Endometrium (tissue), 2 donors: ENCODE results near the gene DNAH7.

Experiments
- FAIRE-seq: peaks from 2 replicates; lab custom pipeline; 2012; peaks lifted over from hg19 to GRCh38; lab: Jason Lieb, UNC
- donor health status: control.
- donor health status: control.

The DNAH7 gene

DNA sequence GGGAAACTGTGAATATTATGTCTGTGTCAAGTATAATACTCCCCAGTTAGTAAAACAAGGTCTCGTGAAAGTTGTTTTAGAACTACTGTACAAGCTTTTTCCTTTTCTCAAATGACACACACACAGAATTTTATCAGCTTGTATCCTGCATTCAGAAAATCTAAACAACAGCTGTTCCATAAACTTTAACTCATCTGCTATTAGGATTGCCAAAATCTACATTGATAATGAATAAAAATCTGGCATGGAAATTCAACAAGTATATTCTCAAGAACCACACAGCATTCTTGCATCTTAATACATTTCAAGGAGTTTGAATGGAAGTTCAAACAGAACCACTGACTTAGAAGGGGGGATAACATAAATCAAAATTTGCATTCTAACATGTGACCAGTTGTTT, 260.4 kb downstream of the DNAH7 start:
- FAIRE-seq = no peak

- no peak for FAIRE-seq
Measured at GRCh38 chr2:195805283-195805976, 263.2 kb downstream of the DNAH7 start.

DNA sequence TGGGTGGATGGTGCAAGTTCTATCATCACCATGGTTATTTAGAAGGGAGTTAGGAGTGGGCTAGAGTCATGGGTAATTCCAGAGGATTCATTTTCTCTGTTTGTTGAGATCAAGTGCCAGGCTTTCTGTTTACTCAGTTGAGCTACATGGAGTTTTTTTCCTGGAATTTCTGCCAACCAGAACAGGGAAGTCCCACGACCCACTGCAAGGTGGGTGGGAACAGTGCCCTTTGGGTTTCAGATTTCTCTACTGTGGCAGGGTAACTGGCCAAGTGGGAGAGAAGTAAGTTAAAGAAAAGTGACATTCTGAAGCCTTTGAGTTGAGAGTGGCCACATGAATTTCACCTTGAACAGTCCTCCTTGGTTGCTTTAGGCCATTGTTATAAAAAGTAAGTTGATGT, 272.8 kb downstream of the DNAH7 start:
- no peak for FAIRE-seq

- FAIRE-seq = no peak
Measured at GRCh38 chr2:195793881-195794280, 274.8 kb downstream of the DNAH7 start.

- FAIRE-seq = no peak
Measured at GRCh38 chr2:195782156-195782555, 286.5 kb downstream of the DNAH7 start.

DNA sequence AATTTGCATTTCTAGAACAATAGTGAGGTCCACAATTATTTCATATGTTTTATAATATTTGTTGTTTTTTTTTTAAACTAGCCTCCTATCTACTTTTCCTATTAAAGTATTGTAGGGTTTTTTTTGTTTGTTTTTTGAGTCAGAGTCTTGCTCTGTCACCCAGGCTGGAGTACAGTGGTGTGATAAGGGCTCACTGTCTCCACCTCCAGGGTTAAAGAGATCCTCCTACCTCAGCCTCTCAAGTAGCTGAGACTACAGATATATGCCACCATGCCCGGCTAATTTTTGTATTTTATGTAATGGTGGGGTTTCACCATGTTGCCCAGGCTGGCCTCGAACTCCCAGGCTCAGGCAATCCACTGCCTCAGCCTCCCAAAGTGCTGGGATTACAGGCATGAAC, 289.1 kb downstream of the DNAH7 start:
- FAIRE-seq = no peak

DNA sequence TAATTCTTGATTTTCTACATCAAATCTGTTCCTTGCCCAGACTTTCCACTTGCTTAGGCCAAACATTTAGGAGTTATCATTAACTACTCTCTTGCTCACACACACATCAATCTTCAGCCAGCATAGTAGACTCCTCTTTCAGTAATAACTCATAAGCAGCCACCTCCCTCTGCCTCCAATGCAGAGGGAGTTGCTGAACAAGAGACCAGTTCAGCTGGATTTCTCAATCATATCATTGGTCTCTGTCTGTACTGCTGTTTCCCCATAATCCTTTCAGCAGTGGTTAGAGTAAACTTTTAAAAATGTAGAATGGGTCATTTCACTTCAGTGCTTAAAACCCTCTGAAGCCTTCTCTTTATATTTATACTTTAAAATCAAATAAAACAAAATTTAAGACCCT, 298.7 kb downstream of the DNAH7 start:
- no peak for FAIRE-seq

- no peak for FAIRE-seq
Measured at GRCh38 chr2:195768431-195768830, 300.2 kb downstream of the DNAH7 start.

- FAIRE-seq = peak; percentile 77
Measured at GRCh38 chr2:195766691-195767090, 301.9 kb downstream of the DNAH7 start.

DNA sequence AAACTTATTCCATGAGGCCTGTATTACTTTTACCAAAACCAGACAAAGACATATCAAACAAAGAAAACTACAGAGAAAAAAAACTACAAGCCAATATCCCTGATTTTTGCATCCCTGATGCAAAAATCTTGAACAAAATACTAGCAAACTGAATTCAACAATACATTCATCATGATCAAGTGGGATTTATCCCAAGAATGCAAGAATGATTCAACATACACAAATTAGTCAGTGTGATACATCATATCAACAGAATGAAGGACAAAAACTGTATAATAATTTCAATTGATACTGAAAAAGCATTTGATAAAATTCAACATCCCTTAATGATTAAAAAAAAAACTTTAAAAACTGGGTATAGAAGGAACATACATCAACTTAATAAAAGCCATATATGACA, 304.8 kb downstream of the DNAH7 start:
- FAIRE-seq = no peak

GRCh38 chr2:195759877-195760276, 308.8 kb downstream of the DNAH7 start:
- no peak for FAIRE-seq

DNA sequence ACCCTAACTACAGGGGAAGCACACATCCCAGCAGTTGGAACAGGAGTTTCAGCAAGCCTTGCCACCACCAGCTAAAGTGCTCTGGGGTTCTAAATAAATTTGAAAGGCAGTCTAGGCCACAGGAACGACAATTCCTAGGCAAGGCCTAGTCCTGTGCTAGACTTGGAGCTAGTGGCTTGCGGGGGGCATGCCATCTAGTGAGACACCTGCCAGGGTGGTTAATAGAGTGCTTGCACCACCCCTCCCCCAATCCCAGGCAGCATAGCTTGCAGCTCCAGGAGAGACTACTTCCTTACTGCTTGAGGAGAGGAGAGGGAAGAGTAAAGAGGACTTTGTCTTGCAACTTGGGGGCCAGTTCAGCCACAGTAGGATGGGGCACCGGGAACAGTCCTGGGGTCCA, 309.8 kb downstream of the DNAH7 start:
- FAIRE-seq = no peak

DNA sequence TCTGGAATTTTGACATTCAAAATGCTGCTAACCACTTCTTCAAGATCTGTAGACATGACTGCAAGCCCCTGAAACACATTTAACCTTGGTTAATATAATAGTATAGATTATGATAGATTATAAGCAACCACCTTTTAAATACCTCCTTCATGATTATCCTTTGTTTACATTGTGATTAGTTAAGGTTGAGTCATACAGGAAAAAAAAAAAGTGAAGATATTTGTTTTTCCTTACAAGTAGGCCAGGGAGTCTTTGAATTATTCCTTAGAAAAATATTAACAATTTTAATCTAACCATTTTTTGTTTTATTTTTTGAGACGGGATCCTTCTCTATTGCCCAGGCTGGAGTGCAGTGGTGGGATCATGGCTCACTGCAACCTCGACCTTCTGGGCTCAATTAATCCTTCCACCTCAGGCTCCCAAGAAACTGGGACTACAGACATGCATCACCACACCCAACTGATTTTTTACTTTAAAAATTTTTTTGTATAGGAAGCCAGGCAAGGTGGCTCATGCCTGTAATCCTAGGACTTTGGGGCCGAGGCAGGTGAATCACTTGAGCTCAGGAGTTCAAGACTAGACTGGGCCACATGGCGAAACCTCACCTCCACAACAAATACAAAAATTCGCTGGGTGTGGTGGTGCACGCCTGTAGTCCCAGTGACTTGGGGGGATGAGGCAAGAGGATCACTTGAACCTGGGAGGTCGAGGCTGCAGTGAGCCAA, 312.3 kb downstream of the DNAH7 start:
- FAIRE-seq = no peak

GRCh38 chr2:195741191-195741590, 327.4 kb downstream of the DNAH7 start:
- FAIRE-seq = no peak

DNA sequence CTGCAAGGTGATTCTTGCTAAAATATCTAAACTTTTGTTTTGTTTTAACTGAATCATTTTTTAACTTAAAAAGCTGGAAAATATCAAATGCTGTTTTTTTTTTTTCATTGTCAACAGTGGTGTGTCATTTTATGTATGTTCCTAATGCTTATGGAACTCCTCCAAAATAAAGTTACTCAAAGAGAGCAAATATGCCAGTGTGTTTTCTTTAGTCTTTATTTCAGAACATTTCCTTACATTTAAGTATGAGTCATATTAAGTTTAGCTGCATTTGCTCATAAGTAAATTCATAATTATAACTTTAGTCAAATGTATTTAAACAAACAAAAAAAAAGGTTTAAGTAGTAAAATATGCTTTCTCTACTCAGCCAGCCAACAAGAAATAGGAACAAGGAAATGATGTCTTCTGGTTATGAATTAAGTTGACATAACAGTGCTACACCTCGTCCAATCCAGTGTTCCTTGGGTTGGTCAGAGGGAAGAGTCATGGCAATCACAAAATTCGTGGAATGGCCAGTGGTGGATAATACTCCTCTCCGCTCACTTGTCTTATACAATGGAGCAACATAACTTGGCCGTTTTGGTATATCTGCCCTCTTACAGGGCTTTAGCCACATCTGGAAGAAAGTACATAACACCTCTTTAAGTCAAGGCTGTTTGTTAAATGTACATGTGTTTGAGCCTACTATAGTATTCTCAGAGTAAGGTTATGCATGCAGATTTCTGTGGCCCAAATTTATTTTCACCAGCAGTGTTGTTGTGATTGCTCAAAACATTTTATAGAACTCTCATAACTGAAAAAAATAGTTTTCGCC, 330.9 kb downstream of the DNAH7 start:
- no peak for FAIRE-seq

DNA sequence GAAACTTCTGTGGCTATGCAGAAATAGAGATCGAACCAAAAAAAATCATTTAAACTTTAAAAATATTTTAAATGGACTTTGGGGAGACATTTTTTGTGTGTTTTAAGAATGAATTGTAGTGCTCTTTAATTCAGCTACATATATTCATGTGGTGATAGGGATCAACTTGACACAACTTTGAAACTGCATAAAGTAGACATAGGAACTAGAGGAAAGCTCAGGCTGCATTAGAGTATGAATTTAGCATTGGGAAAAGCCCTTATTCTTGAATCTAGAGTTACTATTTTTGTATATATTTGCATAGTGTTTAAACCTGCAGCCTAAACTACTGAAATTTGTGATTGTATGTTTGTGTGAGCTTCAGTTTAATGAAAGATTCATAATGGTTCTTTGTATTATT, 333.3 kb downstream of the DNAH7 start:
- no peak for FAIRE-seq

- FAIRE-seq = no peak
Measured at GRCh38 chr2:195734931-195735330, 333.7 kb downstream of the DNAH7 start.

DNA sequence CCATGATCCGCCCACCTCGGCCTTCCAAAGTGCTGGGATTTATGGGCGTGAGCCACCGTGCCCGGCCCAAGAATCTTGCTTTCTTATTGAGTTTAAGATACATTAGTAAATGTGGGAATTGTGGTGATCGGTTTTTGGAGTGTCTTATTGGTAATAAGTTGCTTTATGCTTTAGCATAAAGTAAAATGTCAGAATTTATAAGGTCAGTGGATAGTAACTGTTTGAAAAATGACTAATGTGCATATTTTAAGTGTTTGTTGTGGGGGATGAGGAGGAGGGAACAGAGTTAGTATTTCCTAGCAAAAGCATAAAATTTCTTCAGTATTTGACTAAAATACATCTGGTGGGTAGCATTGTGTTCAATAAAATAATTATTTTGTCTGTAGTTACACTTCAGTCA, 334.2 kb downstream of the DNAH7 start:
- FAIRE-seq = peak; percentile 43

DNA sequence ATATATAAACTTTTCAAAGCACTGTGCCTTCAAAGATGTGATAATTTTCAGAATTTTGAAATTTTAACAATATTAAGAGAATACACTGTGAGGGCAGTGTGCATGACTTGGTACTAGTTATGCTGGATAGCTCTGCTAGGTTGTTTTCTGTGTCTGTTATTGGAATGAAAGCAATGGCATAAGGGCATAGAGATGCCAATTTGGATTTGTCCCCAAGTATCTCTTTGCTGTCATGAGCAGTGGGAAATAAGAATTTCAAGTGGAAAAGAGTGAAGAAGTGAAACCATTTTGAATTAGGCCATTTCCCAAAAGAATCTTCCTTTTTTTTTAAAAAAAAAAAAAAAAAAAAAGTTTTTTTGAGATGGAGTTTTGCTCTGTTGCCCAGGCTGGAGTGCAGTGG, 334.8 kb downstream of the DNAH7 start:
- FAIRE-seq = no peak

DNA sequence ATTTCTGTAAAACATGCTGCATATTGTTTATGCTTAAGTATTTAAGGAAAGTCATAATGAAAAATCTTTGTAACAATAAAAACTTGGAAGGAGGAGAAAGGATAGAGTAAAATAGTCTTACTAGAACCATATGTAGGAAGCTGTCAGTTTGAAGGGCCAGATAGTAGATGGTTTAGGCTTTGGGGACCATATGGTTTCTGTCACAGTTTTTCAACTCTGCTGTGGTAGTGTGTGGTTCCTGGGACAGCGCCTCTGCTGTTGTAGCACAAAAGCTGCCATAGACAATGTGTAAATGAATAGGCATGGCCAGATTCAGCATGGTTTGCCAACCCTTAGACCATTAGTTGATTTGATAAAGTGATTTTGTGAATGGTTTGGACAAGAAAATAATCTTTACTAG, 336.1 kb downstream of the DNAH7 start:
- FAIRE-seq = no peak

- FAIRE-seq = no peak
Measured at GRCh38 chr2:195730912-195731311, 337.7 kb downstream of the DNAH7 start.

- FAIRE-seq = no peak
Measured at GRCh38 chr2:195727106-195727505, 341.5 kb downstream of the DNAH7 start.

DNA sequence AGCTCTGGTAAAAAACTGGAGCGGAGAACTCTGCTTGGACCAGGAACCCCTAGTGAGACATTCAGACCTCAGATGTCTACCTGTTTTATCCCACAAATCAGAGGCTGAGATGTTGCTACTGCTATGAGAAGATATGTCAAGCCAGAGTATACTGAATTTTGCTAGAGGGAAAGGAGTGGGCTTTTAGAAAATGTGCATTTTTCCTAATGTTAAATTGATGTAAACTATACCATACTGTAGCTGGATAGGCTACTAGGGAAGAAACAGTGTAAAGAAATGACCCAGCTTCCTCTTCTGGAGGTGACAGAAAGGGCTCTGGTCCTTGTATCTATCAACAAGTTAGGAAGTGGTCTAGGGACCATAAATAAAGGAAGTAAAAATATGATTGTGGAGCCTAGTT, 346.6 kb downstream of the DNAH7 start:
- FAIRE-seq = no peak
